Lower leg skin (tissue), 4 donors: ENCODE results near the gene RASL10A. TPM values are rescaled to one million over a fixed set of nuclear protein-coding genes. Genes with fewer than 3 reads are reported as not detected.

Experiments
- DNase-seq, 2 donors: peaks; one replicate each; pipeline ENCODE4 v3.0.0-alpha.2; 2019; ENCODE audit warnings: low spot score in 2 of 2
- H3K4me3 ChIP-seq: fragments of 200-600 bp; sonication (generic); 2 replicates; pipeline ENCODE4 v1.5.1; 2017; ENCODE audit warnings: mild to moderate bottlenecking, low read depth; ENCODE audit not compliant: poor library complexity, severe bottlenecking
- POLR2A ChIP-seq, 2 donors: fragments of 450-650 bp; IDR thresholded peaks; one replicate each; pipeline ENCODE4 v1.6.1; 2016 to 2017; ENCODE audit warnings: antibody characterized with exemption in 2 of 2, mild to moderate bottlenecking in 1 of 2, moderate library complexity in 1 of 2
- WGBS, 2 donors: methylation state at CpG; one replicate each; pipeline ENCODE4 v1.1.5; 2018; 5-methylcytosine and 5-hydroxymethylcytosine counted together
- intact Hi-C: fragments of 100-400 bp; cut with DNase I; formaldehyde crosslinking; loops from one replicate; pipeline ENCODE4 v1.15.0; 2023; ENCODE audit warnings: low total_unique reads
- total RNA-seq, 4 donors: library from RNA; depleted of rRNA; stranded (reverse); fragments of >200 nt; gene quantifications; one replicate each; pipeline ENCODE4 v1.1.0, GENCODE V29; 2016
- TF ChIP-seq, protein P1 (sequence below), 3 donors: fragments of 450-650 bp; IDR thresholded peaks; one replicate each; pipeline ENCODE4 v1.5.1; 2016; ENCODE audit warnings: antibody characterized with exemption in 3 of 3, mild to moderate bottlenecking in 3 of 3, moderate library complexity in 2 of 3

Gene RASL10A
- total RNA-seq, 4 donors from 2014 or later = 0.17 to 2.9 (median 0.80) TPM

DNA sequence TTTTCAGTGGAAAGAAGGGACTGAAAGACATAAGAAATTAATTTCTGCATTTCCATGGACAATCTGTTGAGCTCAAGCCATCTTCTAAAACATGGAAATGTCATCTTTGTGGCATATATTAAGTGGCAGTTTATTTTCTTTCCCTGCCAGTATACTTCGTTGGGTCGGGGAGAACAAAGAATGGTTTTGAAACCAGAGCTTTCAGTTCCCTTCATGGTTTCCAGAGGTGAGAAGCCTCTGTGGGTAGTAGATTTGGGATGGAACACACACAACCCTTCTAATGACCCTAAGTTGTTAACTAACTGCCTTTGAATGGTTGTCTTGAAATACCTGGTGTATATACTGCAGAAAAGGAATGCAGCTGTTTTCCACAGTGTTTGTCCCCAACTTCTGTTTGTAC is 26.7 kb downstream of the RASL10A start:
- no peak overlapping the region for H3K4me3 ChIP-seq
- WGBS, 2 donors = 56 to 60% methylated on average over 2 of the region's 2 CpGs
- intact Hi-C loops = no loop called here
- no peak for DNase-seq
- TF ChIP-seq, protein P1, sequence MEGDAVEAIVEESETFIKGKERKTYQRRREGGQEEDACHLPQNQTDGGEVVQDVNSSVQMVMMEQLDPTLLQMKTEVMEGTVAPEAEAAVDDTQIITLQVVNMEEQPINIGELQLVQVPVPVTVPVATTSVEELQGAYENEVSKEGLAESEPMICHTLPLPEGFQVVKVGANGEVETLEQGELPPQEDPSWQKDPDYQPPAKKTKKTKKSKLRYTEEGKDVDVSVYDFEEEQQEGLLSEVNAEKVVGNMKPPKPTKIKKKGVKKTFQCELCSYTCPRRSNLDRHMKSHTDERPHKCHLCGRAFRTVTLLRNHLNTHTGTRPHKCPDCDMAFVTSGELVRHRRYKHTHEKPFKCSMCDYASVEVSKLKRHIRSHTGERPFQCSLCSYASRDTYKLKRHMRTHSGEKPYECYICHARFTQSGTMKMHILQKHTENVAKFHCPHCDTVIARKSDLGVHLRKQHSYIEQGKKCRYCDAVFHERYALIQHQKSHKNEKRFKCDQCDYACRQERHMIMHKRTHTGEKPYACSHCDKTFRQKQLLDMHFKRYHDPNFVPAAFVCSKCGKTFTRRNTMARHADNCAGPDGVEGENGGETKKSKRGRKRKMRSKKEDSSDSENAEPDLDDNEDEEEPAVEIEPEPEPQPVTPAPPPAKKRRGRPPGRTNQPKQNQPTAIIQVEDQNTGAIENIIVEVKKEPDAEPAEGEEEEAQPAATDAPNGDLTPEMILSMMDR (IDR thresholded peaks at IDR 0.05) = no peak
- TF ChIP-seq POLR2A (IDR thresholded peaks at IDR 0.05) = no peak

DNA sequence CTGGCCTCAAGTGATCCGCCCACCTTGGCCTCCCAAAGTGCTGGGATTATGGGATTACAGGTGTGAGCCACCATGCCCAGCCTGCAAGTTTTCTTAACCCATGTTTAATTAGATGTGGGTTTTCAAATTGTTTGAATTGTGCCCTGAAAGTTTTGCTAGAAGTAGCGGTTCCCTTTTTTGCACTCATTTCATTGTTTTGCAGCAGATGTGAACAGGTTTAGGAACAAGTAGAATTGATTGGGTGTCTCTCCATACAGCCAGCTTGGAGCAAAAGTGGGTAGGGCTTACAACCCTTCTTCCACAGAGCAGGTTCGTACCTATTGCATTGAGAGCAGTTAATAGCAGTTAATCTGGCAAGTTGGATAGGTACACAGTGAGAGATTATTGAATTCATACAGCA is 31.3 kb downstream of the RASL10A start:
- WGBS, 2 donors = 94 to 95% methylated on average over 3 of the region's 3 CpGs
- no peak overlapping the region for H3K4me3 ChIP-seq
- no peak for TF ChIP-seq POLR2A (IDR thresholded peaks at IDR 0.05)
- TF ChIP-seq, protein P1 (IDR thresholded peaks at IDR 0.05) = no peak
- DNase-seq = no peak
- intact Hi-C loops = no loop called here

DNA sequence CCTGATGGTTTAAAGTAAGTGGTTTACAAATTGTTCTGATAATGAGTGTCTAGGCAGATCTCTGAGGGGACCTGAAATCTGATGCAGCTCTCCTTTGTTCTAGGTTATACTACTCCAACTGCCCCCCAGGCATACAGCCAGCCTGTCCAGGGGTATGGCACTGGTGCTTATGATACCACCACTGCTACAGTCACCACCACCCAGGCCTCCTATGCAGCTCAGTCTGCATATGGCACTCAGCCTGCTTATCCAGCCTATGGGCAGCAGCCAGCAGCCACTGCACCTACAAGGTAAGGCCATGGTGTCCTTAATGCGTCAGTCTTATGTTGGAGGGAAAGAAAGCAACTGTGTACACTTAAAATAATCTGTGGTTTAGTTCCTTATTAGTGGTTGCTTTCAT is 37.6 kb downstream of the RASL10A start:
- intact Hi-C loops = no loop called here
- DNase-seq = no peak
- H3K4me3 ChIP-seq = no peak overlapping the region
- TF ChIP-seq, protein P1 (IDR thresholded peaks at IDR 0.05) = no peak
- TF ChIP-seq POLR2A (IDR thresholded peaks at IDR 0.05) = no peak
- 92 to 100% methylated on average over 1 of the region's 1 CpG for WGBS, 2 donors

DNA sequence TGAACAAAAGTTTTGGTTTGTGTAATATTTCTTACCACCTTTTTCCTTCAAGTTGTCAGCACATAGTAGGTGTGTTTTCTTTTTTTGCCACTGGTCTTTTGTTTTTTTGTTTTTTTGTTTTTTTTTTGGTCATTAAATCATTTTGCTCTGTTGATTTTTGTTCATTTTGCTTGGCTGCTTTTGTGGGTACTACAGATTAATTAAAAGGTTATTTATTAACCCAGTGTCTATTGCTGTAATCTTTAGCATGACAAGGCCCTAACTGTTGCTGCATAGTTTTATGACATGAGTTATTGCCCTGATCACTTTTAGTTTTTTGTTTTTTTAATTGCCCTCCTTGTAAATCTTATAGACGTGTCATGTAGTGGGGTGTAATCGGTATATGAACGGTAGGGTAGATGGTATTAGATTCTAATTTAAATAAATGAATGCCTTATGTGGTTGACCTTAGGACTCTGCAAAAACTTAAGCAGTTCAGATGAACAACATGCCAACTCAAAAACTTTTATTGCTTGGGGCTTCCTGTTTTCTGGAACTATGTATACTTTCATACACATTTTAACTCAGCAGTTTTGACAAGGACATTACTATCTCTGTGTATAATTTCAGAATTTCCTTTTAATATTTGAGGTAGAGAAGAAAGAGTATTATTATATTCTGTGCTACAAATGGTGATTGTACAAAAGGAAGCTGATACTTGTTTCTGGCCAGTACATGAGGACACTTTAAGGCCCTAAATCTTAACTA is 39.5 kb downstream of the RASL10A start:
- no peak for DNase-seq
- intact Hi-C loops = no loop called here
- WGBS, 2 donors = 51 to 62% methylated on average over 3 of the region's 3 CpGs
- TF ChIP-seq, protein P1 (IDR thresholded peaks at IDR 0.05) = no peak
- no peak for TF ChIP-seq POLR2A (IDR thresholded peaks at IDR 0.05)
- no peak overlapping the region for H3K4me3 ChIP-seq

DNA sequence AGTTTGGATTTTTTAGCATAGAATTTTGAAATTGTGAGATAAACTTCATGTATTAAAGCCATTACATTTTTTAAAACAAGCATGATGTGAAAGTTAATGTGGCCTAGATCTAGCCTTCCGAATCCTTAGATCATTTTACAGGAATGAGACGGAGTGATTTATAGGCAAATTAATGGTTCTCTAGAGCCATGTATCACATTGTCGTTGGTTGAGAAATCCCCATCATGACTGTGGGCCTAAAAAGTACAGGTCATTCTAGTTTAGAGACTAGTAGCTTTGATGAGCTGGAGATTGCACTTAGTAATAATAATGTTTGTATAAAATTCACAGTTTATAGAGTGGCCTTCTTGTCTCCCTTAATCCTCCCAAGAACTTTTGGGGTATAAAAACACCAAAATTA is 40.3 kb downstream of the RASL10A start:
- WGBS, 2 donors = 58 to 61% methylated on average over 3 of the region's 3 CpGs
- DNase-seq = no peak
- intact Hi-C loops = no loop called here
- no peak for TF ChIP-seq POLR2A (IDR thresholded peaks at IDR 0.05)
- TF ChIP-seq, protein P1 (IDR thresholded peaks at IDR 0.05) = no peak
- H3K4me3 ChIP-seq = no peak overlapping the region

DNA sequence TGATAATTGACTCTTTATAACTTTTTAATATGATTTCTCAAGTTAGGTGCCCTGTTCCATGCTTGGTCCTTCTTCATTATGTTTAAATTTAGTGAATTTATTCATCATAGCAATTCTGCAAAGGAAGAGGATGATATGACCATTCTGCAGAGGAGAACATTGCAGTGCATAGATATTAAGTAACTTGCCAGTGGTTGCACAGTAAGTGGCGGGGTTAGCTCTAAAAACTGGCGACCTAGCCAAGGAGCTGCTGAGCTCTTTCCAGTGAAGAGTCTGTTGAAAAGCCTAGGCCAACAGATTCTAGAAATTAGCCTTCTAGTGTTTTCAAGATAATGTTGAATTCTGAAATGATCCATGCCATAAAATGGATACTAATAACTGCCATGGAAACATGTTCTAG is 42.9 kb downstream of the RASL10A start:
- WGBS, 2 donors = 59 to 77% methylated on average over 2 of the region's 2 CpGs
- no peak for DNase-seq
- H3K4me3 ChIP-seq = no peak overlapping the region
- TF ChIP-seq, protein P1 (IDR thresholded peaks at IDR 0.05) = no peak
- no peak for TF ChIP-seq POLR2A (IDR thresholded peaks at IDR 0.05)
- intact Hi-C loops = no loop called here
